ENCODE data around the gene DNAH8.

DNA sequence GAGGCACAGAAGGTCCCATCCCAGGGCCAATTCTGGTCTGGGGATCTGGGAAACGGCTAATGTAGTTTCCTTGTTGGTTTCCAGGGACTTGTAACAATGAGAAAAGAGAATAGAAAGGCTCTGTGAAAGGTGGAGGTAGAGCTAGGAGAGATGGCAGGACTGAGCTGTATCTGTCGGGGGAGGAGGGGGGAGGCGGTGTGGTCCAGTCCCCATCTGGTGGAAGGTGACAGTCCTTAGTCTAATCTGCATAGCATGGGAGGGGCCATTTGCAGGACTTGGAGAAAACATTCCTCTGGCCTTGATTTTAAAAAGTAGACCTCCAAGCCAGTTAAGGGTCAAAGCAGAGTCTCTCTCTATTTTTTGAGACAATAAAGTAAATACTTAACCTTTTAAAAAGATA lies 137.1 kb downstream of the DNAH8 start:
- TF ChIP-seq, protein P1, sequence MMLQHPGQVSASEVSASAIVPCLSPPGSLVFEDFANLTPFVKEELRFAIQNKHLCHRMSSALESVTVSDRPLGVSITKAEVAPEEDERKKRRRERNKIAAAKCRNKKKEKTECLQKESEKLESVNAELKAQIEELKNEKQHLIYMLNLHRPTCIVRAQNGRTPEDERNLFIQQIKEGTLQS (IDR thresholded peaks at IDR 0.05), result no peak
- TF ChIP-seq, protein P2, sequence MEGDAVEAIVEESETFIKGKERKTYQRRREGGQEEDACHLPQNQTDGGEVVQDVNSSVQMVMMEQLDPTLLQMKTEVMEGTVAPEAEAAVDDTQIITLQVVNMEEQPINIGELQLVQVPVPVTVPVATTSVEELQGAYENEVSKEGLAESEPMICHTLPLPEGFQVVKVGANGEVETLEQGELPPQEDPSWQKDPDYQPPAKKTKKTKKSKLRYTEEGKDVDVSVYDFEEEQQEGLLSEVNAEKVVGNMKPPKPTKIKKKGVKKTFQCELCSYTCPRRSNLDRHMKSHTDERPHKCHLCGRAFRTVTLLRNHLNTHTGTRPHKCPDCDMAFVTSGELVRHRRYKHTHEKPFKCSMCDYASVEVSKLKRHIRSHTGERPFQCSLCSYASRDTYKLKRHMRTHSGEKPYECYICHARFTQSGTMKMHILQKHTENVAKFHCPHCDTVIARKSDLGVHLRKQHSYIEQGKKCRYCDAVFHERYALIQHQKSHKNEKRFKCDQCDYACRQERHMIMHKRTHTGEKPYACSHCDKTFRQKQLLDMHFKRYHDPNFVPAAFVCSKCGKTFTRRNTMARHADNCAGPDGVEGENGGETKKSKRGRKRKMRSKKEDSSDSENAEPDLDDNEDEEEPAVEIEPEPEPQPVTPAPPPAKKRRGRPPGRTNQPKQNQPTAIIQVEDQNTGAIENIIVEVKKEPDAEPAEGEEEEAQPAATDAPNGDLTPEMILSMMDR (IDR thresholded peaks at IDR 0.05 in 2 of 3, conservative IDR thresholded peaks at IDR 0.05 in 1 of 3; ENCODE audit: borderline replicate concordance in 1 of 3, insufficient read depth in 1 of 3, low read depth in 2 of 3, low read length in 2 of 3), result no peak
- TF ChIP-seq, protein P3, sequence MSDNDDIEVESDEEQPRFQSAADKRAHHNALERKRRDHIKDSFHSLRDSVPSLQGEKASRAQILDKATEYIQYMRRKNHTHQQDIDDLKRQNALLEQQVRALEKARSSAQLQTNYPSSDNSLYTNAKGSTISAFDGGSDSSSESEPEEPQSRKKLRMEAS (IDR thresholded peaks at IDR 0.05), result no peak
- no peak for TF ChIP-seq SP1 (IDR thresholded peaks at IDR 0.05; ENCODE audit: low read depth)
